Measurements from ENCODE around the gene PIAS1.

GRCh38 chr15:68137096-68137495 lies 83.0 kb downstream of the PIAS1 start:
- TF ChIP-seq FOXM1 (IDR thresholded peaks at IDR 0.05; ENCODE audit: borderline replicate concordance, low read depth) = no peak
- no peak for TF ChIP-seq MAX (IDR thresholded peaks at IDR 0.05)
- TF ChIP-seq REST (IDR thresholded peaks at IDR 0.05; ENCODE audit: low read depth) = no peak
- TF ChIP-seq EGR1 (IDR thresholded peaks at IDR 0.05) = no peak
- TF ChIP-seq CEBPB (IDR thresholded peaks at IDR 0.05) = no peak
- no peak for TF ChIP-seq CREB1 (IDR thresholded peaks at IDR 0.05; ENCODE audit: low read depth)
- TF ChIP-seq TAF1 (IDR thresholded peaks at IDR 0.05; ENCODE audit: low read depth) = no peak
- no peak for TF ChIP-seq YY1 (IDR thresholded peaks at IDR 0.05; ENCODE audit: low read depth)
- TF ChIP-seq EP300 (IDR thresholded peaks at IDR 0.05; ENCODE audit: borderline replicate concordance) = no peak
- no peak for TF ChIP-seq TCF12 (IDR thresholded peaks at IDR 0.05; ENCODE audit: low read depth)
- no peak for TF ChIP-seq RAD21 (IDR thresholded peaks at IDR 0.05; ENCODE audit: low read depth)
- no peak for TF ChIP-seq ZBTB7A (IDR thresholded peaks at IDR 0.05; ENCODE audit: low read depth)
- no peak for TF ChIP-seq NFIC (IDR thresholded peaks at IDR 0.05)
- no peak for TF ChIP-seq USF1 (IDR thresholded peaks at IDR 0.05)
